ENCODE measurements around the gene SLC32A1. TPM values are rescaled to one million over a fixed set of nuclear protein-coding genes. Genes with fewer than 3 reads are reported as not detected.

Gene SLC32A1
- total and polyA plus RNA-seq, 2 donors (not counting 3 experiments of a cell fraction or from before 2014, with no cell fraction given): 0.04 TPM; not detected in 1

DNA sequence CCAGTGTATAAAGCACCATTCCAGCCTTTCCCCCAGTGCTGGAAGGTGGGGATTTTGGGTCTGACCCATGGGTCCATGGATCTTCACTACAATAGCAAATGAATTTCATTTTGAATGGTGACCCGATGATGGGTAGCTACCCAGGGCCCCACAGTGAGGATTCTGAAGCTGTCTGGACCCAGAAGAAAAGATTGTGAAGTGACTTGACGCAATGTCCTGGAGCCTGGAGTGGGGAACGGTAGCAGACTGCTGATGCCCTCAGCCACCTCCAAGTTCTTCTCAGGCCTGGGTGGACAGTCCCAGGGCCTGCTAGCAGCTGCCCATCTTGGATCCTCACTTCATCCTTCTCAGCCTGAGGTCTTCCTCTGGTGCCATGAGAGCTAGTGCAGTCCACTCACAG is 23.4 kb upstream of the SLC32A1 start:
- TF ChIP-seq POLR2AphosphoS5 (IDR thresholded peaks at IDR 0.05; ENCODE audit: insufficient read depth, low read depth, low read length) (no peak), JUN (IDR thresholded peaks at IDR 0.05; ENCODE audit: borderline replicate concordance, insufficient read depth, insufficient read length, low read depth) (no peak), FOS (IDR thresholded peaks at IDR 0.05; ENCODE audit: borderline replicate concordance, insufficient read depth, low read length) (no peak), GATA2 (IDR thresholded peaks at IDR 0.05; ENCODE audit: insufficient read depth, insufficient read length, low read depth, low read length) (no peak), POLR2A (IDR thresholded peaks at IDR 0.05; ENCODE audit: low read depth, low read length) (no peak), MYC (IDR thresholded peaks at IDR 0.05; ENCODE audit: low read depth, low read length) (no peak), EZH2 (IDR thresholded peaks at IDR 0.05; ENCODE audit: borderline replicate concordance, low read depth, low read length, severe bottlenecking) (no peak)
- TF ChIP-seq, protein P1, sequence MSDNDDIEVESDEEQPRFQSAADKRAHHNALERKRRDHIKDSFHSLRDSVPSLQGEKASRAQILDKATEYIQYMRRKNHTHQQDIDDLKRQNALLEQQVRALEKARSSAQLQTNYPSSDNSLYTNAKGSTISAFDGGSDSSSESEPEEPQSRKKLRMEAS (IDR thresholded peaks at IDR 0.05; ENCODE audit: insufficient read depth, insufficient read length): no peak
- TF ChIP-seq, protein P2, sequence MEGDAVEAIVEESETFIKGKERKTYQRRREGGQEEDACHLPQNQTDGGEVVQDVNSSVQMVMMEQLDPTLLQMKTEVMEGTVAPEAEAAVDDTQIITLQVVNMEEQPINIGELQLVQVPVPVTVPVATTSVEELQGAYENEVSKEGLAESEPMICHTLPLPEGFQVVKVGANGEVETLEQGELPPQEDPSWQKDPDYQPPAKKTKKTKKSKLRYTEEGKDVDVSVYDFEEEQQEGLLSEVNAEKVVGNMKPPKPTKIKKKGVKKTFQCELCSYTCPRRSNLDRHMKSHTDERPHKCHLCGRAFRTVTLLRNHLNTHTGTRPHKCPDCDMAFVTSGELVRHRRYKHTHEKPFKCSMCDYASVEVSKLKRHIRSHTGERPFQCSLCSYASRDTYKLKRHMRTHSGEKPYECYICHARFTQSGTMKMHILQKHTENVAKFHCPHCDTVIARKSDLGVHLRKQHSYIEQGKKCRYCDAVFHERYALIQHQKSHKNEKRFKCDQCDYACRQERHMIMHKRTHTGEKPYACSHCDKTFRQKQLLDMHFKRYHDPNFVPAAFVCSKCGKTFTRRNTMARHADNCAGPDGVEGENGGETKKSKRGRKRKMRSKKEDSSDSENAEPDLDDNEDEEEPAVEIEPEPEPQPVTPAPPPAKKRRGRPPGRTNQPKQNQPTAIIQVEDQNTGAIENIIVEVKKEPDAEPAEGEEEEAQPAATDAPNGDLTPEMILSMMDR (IDR thresholded peaks at IDR 0.05; ENCODE audit: extremely low read depth in 1 of 2, insufficient read depth in 1 of 2, low read depth in 1 of 2, low read length in 2 of 2): no peak

More for the DNA sequence above, 23.4 kb upstream of the SLC32A1 start:
- BruUV-seq (replicated peaks): no TSS peak
- dilution Hi-C loops (cut with MboI; ENCODE audit: extremely low pct_ligation_motif_present, low sequenced_read_pairs): no loop called here
- Histone ChIP-seq H3K4me2 (ENCODE audit: insufficient read depth, low read length) (no peak overlapping the region), H3K27ac (ENCODE audit: insufficient read depth, low read depth, low read length) (no peak overlapping the region), H3K9me3 (replicated peaks; ENCODE audit: control insufficient read depth, insufficient read depth, low read length) (no peaks in the 10 kb centered on the region), H3K79me2 (ENCODE audit: control insufficient read depth, insufficient read depth, low read length) (no peaks in the 10 kb centered on the region), H3K36me3 (ENCODE audit: control insufficient read depth in 2 of 2, extremely low read depth in 1 of 2, insufficient read depth in 2 of 2, low read length in 2 of 2) (no peaks in the 10 kb centered on the region), H3K9me1 (replicated peaks; ENCODE audit: control insufficient read depth, extremely low read depth, insufficient read depth, low read length) (no peaks in the 10 kb centered on the region), H3K27me3 (ENCODE audit: control insufficient read depth in 2 of 2, insufficient read depth in 2 of 2, low read length in 2 of 2) (peaks cover 9 to 13% of the 10 kb centered on the region in 2 experiments), H3K4me3 (replicated peaks in 1 of 3; ENCODE audit: insufficient read depth in 1 of 3, low read depth in 1 of 3, low read length in 3 of 3) (no peak overlapping the region), H4K20me1 (replicated peaks; ENCODE audit: control insufficient read depth, extremely low read depth, insufficient read depth, low read length) (no peaks in the 10 kb centered on the region), H3K9ac (replicated peaks; ENCODE audit: extremely low read depth, insufficient read depth, low read length) (no peak overlapping the region), H3K4me1 (ENCODE audit: control insufficient read depth, extremely low read depth, insufficient read depth, low read length) (no peaks in the 10 kb centered on the region), H2AFZ (ENCODE audit: low read depth, low read length) (no peak overlapping the region)
- DNase-seq (ENCODE audit: low read depth, low spot score): no peak
- FAIRE-seq: no peak
- CTCF ChIA-PET: no interaction called here
- POLR2A ChIA-PET: no interaction called here
- intact Hi-C loops (cut with micrococcal nuclease): no loop called here

Data from endothelial cell of umbilical vein (primary cell).